ENCODE measurements around the gene KLK6. TPM values are rescaled to one million over a fixed set of nuclear protein-coding genes. Genes with fewer than 3 reads are reported as not detected.

KLK6 gene
- total and polyA plus RNA-seq, 2 donors (not counting 3 experiments of a cell fraction or from before 2014, with no cell fraction given), result 0.12 TPM; not detected in 1

DNA sequence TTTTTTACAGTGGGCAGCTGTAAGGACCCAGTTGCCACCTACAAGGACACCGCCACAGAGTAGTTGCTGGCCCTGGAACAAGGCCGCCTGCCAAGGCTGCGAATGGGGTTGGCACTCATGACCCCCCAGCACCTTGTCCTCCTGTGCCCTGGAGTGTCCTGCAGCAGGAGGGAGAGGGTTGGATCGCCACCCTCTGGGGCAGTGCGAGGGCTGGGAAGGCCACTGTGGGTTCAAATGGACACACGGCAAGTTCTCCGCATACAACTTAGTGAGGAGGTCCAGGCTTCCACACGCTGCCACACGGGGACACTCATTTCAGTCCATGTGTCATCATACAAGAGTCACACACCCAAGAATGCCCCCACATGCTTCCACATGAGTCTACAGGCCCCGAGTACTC is 31.0 kb upstream of the KLK6 start:
- FAIRE-seq (no peak), DNase-seq (ENCODE audit: low read depth, low spot score) (no peak)
- no peaks in the 10 kb centered on the region for H4K20me1 ChIP-seq (replicated peaks; ENCODE audit: control insufficient read depth, extremely low read depth, insufficient read depth, low read length)
- no peak overlapping the region for H3K9ac ChIP-seq (replicated peaks; ENCODE audit: extremely low read depth, insufficient read depth, low read length)
- TF ChIP-seq, protein P1, sequence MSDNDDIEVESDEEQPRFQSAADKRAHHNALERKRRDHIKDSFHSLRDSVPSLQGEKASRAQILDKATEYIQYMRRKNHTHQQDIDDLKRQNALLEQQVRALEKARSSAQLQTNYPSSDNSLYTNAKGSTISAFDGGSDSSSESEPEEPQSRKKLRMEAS (IDR thresholded peaks at IDR 0.05; ENCODE audit: insufficient read depth, insufficient read length), result no peak
- TF ChIP-seq JUN (IDR thresholded peaks at IDR 0.05; ENCODE audit: borderline replicate concordance, insufficient read depth, insufficient read length, low read depth) (no peak), FOS (IDR thresholded peaks at IDR 0.05; ENCODE audit: borderline replicate concordance, insufficient read depth, low read length) (no peak), POLR2AphosphoS5 (IDR thresholded peaks at IDR 0.05; ENCODE audit: insufficient read depth, low read depth, low read length) (no peak), EZH2 (IDR thresholded peaks at IDR 0.05; ENCODE audit: borderline replicate concordance, low read depth, low read length, severe bottlenecking) (no peak)
- TF ChIP-seq, protein P2, sequence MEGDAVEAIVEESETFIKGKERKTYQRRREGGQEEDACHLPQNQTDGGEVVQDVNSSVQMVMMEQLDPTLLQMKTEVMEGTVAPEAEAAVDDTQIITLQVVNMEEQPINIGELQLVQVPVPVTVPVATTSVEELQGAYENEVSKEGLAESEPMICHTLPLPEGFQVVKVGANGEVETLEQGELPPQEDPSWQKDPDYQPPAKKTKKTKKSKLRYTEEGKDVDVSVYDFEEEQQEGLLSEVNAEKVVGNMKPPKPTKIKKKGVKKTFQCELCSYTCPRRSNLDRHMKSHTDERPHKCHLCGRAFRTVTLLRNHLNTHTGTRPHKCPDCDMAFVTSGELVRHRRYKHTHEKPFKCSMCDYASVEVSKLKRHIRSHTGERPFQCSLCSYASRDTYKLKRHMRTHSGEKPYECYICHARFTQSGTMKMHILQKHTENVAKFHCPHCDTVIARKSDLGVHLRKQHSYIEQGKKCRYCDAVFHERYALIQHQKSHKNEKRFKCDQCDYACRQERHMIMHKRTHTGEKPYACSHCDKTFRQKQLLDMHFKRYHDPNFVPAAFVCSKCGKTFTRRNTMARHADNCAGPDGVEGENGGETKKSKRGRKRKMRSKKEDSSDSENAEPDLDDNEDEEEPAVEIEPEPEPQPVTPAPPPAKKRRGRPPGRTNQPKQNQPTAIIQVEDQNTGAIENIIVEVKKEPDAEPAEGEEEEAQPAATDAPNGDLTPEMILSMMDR (IDR thresholded peaks at IDR 0.05; ENCODE audit: extremely low read depth in 1 of 2, insufficient read depth in 1 of 2, low read depth in 1 of 2, low read length in 2 of 2), result no peak
- ChIA-PET POLR2A (no interaction called here), CTCF (interaction anchor here (2.6 kb wide), 1 partner anchor 21 kb away, joined by 7 read pairs; no protein-coding TSS in a partner anchor)
- no peaks in the 10 kb centered on the region for H3K79me2 ChIP-seq (ENCODE audit: control insufficient read depth, insufficient read depth, low read length)
- no peaks in the 10 kb centered on the region for H3K9me1 ChIP-seq (replicated peaks; ENCODE audit: control insufficient read depth, extremely low read depth, insufficient read depth, low read length)
- intact Hi-C loops (cut with micrococcal nuclease), result no loop called here
- H3K36me3 ChIP-seq (ENCODE audit: control insufficient read depth in 2 of 2, extremely low read depth in 1 of 2, insufficient read depth in 2 of 2, low read length in 2 of 2), result no peaks in the 10 kb centered on the region
- no TSS peak for BruUV-seq (replicated peaks)
- no peaks in the 10 kb centered on the region for H3K4me1 ChIP-seq (ENCODE audit: control insufficient read depth, extremely low read depth, insufficient read depth, low read length)
- no peaks in the 10 kb centered on the region for H3K9me3 ChIP-seq (replicated peaks; ENCODE audit: control insufficient read depth, insufficient read depth, low read length)
- H2AFZ ChIP-seq (ENCODE audit: low read depth, low read length), result no peak overlapping the region
- dilution Hi-C loops (cut with MboI; ENCODE audit: extremely low pct_ligation_motif_present, low sequenced_read_pairs), result no loop called here
- no peak overlapping the region for H3K4me3 ChIP-seq (replicated peaks in 1 of 3; ENCODE audit: insufficient read depth in 1 of 3, low read depth in 1 of 3, low read length in 3 of 3)
- H3K27ac ChIP-seq (ENCODE audit: insufficient read depth, low read depth, low read length), result no peak overlapping the region
- no peak overlapping the region for H3K4me2 ChIP-seq (ENCODE audit: insufficient read depth, low read length)
- no peaks in the 10 kb centered on the region for H3K27me3 ChIP-seq (ENCODE audit: control insufficient read depth in 2 of 2, insufficient read depth in 2 of 2, low read length in 2 of 2)

Data from endothelial cell of umbilical vein (primary cell).